HEK293T (cell line): Measurements from ENCODE around the gene LMAN1L.

Experiments
- ARNT ChIP-seq: fragments of 450-650 bp; IDR thresholded peaks from 2 replicates; pipeline ENCODE4 v1.6.1; 2017; ENCODE audit warnings: mild to moderate bottlenecking
- BHLHE40 ChIP-seq: fragments of 450-650 bp; IDR thresholded peaks from 2 replicates; pipeline ENCODE4 v1.6.1; 2016; ENCODE audit warnings: mild to moderate bottlenecking, moderate library complexity, borderline replicate concordance
- ELF4 ChIP-seq: fragments of 450-650 bp; IDR thresholded peaks from 2 replicates; pipeline ENCODE4 v1.6.1; 2017; ENCODE audit warnings: antibody characterized with exemption
- FOXA1 ChIP-seq: fragments of 450-650 bp; IDR thresholded peaks from 2 replicates; pipeline ENCODE4 v1.6.1; 2016; ENCODE audit warnings: mild to moderate bottlenecking
- FOXK2 ChIP-seq: fragments of 450-650 bp; IDR thresholded peaks from 2 replicates; pipeline ENCODE4 v1.6.1; 2016; ENCODE audit warnings: mild to moderate bottlenecking
- FOXM1 ChIP-seq: fragments of 450-650 bp; IDR thresholded peaks from 2 replicates; pipeline ENCODE4 v1.6.1; 2017; ENCODE audit warnings: mild to moderate bottlenecking, borderline replicate concordance
- HDGF ChIP-seq: fragments of 450-650 bp; IDR thresholded peaks from 2 replicates; pipeline ENCODE4 v1.6.1; 2017; ENCODE audit warnings: antibody characterized with exemption, borderline replicate concordance
- NFRKB ChIP-seq: fragments of 450-650 bp; IDR thresholded peaks from 2 replicates; pipeline ENCODE4 v1.6.1; 2016; ENCODE audit warnings: mild to moderate bottlenecking, moderate library complexity
- PKNOX1 ChIP-seq: fragments of 450-650 bp; IDR thresholded peaks from 2 replicates; pipeline ENCODE4 v1.6.1; 2016
- SP1 ChIP-seq: fragments of 450-650 bp; IDR thresholded peaks from 2 replicates; pipeline ENCODE4 v1.6.1; 2017
- SUZ12 ChIP-seq: fragments of 450-650 bp; IDR thresholded peaks from 2 replicates; pipeline ENCODE4 v1.6.1; 2016; ENCODE audit warnings: mild to moderate bottlenecking
- TARDBP ChIP-seq: fragments of 450-650 bp; IDR thresholded peaks from 2 replicates; pipeline ENCODE4 v1.6.1; 2016
- ZNF384 ChIP-seq: fragments of 450-650 bp; IDR thresholded peaks from 2 replicates; pipeline ENCODE4 v1.6.1; 2016

GRCh38 chr15:74770211-74770903 is 42.3 kb upstream of the LMAN1L start:
- no peak for TF ChIP-seq ELF4
- no peak for TF ChIP-seq BHLHE40
- TF ChIP-seq SP1, result no peak
- TF ChIP-seq SUZ12, result no peak
- no peak for TF ChIP-seq ARNT
- no peak for TF ChIP-seq FOXA1
- TF ChIP-seq NFRKB, result no peak
- no peak for TF ChIP-seq HDGF
- no peak for TF ChIP-seq ZNF384
- no peak for TF ChIP-seq TARDBP
- TF ChIP-seq FOXM1, result no peak
- TF ChIP-seq FOXK2, result no peak
- no peak for TF ChIP-seq PKNOX1
